ENCODE measurements around the gene SHMT2. TPM values are rescaled to one million over a fixed set of nuclear protein-coding genes. Genes with fewer than 3 reads are reported as not detected.

The SHMT2 gene
- total RNA-seq, 1 donor from 2014 or later: 162 TPM

DNA sequence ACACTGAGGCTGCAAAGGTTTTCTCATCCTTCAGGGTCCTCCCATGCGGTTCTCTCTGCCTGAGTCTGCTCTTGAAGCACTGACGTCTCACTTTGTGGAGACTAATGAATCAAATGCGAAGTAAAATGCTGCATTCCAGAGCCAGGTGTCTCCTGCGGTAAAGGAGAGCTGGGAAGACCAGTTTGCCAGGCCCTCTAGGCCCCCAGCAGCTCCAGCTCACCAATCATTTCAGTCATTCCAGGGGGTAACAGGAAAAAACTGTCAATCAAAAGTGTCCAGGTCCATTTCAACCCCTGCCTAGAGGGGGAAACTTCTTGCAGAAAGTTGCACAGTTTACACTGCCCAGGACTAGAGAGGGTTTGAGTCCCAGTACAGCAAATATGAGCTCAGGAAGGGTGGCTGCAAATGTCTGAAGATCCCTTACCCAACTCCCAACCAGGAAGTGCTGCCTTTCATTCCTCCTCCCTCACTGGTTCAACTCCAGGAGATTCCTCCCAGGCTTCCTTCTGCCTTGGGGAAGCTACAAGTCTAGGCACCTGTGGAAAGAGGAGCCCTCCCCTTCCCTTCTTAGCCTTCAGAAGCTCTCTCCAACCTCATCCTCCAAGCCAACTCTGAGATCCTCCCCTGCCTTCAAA is 15.6 kb upstream of the SHMT2 start:
- no peak overlapping the region for H3K4me3 Mint-ChIP-seq (ENCODE audit: low read depth)
- DNase-seq (ENCODE audit: low spot score, unreplicated experiment): no peak
- peaks cover 46% of the 10 kb centered on the region for H3K27me3 Mint-ChIP-seq
- H3K9me3 Mint-ChIP-seq (ENCODE audit: low read depth): no peaks in the 10 kb centered on the region
- H3K36me3 Mint-ChIP-seq (ENCODE audit: insufficient read depth): peaks cover 6% of the 10 kb centered on the region
- peak overlapping the region; percentile 86 for H3K27ac Mint-ChIP-seq
- TF ChIP-seq, protein P1, sequence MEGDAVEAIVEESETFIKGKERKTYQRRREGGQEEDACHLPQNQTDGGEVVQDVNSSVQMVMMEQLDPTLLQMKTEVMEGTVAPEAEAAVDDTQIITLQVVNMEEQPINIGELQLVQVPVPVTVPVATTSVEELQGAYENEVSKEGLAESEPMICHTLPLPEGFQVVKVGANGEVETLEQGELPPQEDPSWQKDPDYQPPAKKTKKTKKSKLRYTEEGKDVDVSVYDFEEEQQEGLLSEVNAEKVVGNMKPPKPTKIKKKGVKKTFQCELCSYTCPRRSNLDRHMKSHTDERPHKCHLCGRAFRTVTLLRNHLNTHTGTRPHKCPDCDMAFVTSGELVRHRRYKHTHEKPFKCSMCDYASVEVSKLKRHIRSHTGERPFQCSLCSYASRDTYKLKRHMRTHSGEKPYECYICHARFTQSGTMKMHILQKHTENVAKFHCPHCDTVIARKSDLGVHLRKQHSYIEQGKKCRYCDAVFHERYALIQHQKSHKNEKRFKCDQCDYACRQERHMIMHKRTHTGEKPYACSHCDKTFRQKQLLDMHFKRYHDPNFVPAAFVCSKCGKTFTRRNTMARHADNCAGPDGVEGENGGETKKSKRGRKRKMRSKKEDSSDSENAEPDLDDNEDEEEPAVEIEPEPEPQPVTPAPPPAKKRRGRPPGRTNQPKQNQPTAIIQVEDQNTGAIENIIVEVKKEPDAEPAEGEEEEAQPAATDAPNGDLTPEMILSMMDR (IDR thresholded peaks at IDR 0.05; ENCODE audit: unreplicated experiment): no peak
- peaks cover 29% of the 10 kb centered on the region for H3K4me1 Mint-ChIP-seq (ENCODE audit: low read depth)

DNA sequence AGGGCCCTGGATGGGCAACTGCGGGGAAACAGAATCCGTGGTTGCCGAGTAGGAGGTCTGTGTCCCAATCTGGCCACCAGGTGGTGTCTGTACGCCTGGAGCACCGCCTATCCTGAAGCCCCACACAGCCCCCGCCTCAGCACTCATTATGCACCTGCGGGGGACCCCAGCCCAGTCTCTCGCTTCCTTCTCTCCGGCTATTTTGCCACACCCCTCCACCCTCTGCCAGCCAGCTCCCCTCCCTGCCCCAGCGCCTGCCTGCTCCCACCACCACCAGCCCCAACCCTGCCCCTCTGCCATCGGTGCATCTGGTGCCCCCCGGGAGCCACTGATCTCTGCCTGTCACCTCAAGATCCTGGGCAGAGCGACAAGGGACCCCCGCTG is 15.1 kb upstream of the SHMT2 start:
- peaks cover 32% of the 10 kb centered on the region for H3K4me1 Mint-ChIP-seq (ENCODE audit: low read depth)
- peak; percentile 55 for DNase-seq (ENCODE audit: low spot score, unreplicated experiment)

DNA sequence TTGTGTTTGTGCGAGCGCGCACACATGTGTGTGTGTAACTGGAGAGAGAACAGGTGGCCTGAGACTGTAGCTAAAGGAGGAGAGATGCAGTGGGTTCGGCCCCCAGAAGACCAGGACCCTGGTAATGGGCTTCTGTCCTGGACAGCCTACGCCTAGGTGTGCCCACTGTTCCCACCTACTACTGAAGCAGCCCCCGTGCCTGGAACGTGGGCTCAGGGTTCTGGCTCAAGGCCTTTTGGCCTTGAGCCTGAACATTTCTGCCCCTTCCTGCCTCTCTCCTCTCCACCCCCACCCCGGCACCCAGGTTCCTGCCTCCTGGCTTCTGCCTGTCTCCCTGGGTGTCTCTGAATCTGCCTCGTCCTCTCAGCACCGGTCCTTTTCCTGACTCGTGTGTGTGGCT is 14.4 kb upstream of the SHMT2 start:
- Mint-ChIP-seq H3K27me3 (peaks cover 57% of the 10 kb centered on the region), H3K27ac (peak overlapping the region; percentile 47), H3K4me3 (ENCODE audit: low read depth) (no peak overlapping the region)

More for the DNA sequence above, 15.1 kb upstream of the SHMT2 start:
- Mint-ChIP-seq H3K4me3 (ENCODE audit: low read depth) (peak overlapping the region; percentile 32), H3K27me3 (peaks cover 51% of the 10 kb centered on the region), H3K36me3 (ENCODE audit: insufficient read depth) (peaks cover 4% of the 10 kb centered on the region), H3K9me3 (ENCODE audit: low read depth) (no peaks in the 10 kb centered on the region), H3K27ac (peak overlapping the region; percentile 86)
- TF ChIP-seq, protein P1 (IDR thresholded peaks at IDR 0.05; ENCODE audit: unreplicated experiment): peak; percentile 84

DNA sequence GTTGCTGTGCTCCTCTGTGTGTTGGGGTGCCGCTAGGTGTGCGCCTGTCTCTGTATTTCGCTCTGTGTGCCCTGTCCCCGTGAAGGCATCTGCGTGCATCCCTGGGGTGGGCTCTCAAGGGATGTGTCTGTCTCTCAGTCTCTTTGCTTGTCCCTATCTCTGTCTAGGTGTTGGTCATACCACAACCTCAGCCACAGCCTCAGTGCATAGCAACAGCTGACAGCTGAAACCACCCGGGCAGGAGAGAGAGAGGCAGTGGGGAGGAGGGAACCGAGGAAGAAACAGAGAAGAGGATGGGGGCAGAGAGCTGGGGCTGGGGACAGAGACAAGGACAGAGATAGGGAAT is 13.9 kb upstream of the SHMT2 start:
- Mint-ChIP-seq H3K4me3 (ENCODE audit: low read depth) (peak overlapping the region; percentile 9), H3K27me3 (peaks cover 60% of the 10 kb centered on the region), H3K36me3 (ENCODE audit: insufficient read depth) (peaks cover 2% of the 10 kb centered on the region), H3K9me3 (ENCODE audit: low read depth) (no peaks in the 10 kb centered on the region), H3K4me1 (ENCODE audit: low read depth) (peaks cover 38% of the 10 kb centered on the region), H3K27ac (peak overlapping the region; percentile 47)
- DNase-seq (ENCODE audit: low spot score, unreplicated experiment): no peak
- TF ChIP-seq, protein P1 (IDR thresholded peaks at IDR 0.05; ENCODE audit: unreplicated experiment): no peak

More for the DNA sequence above, 14.4 kb upstream of the SHMT2 start:
- Mint-ChIP-seq H3K36me3 (ENCODE audit: insufficient read depth) (peaks cover 2% of the 10 kb centered on the region), H3K9me3 (ENCODE audit: low read depth) (no peaks in the 10 kb centered on the region), H3K4me1 (ENCODE audit: low read depth) (peaks cover 37% of the 10 kb centered on the region)
- TF ChIP-seq, protein P1 (IDR thresholded peaks at IDR 0.05; ENCODE audit: unreplicated experiment): no peak
- DNase-seq (ENCODE audit: low spot score, unreplicated experiment): no peak

DNA sequence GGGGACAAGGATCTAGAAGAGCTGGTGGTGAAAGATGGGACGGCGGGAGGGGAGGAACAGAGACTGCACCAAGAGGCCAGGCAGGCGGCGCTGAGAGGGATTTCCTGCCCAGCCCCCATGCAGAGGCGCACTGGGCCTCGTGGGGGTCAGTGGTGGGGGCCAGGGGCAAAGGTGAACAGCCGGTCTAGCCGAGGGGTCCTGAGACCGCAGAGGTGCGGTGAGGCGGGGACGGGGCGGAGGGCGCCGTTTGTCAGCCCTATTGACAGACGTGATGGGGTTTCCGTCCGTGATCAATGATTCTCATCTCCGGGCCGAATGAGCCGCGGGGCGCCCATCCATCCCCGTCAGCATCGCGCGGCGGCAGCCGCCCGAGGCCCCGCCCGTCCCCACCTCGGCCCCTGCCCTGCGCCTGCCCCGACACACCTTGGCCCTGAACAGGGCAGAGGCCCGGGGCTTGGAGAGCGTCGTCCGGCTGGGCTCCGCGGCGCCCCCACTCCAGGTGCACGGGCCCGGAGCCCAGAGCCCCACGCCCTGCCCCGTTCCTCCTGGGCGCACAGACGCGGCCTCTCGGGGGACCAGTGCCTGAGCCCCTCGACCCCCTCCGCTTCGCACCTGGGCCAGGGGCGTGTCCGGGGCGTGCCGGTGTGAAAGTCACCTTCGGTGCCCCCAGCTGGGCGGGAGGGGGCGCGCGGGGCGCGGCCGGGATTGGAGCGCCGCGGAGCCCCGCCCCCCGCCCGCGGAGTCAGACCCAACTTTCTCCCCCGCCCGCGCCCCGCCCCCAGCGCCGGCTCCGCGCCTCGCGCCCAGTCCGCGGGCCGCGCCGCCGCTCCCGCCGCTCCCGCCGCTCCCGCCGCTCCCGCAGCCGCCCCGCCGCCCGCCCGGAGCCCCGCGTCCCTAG is 13.2 kb upstream of the SHMT2 start, which contains the start of gene NXPH4:
Gene NXPH4, plus strand, starts transcription at position 781 of the 898 bp plus-strand sequence. CDS start 176 bp downstream, outside the sequence.
- TF ChIP-seq, protein P1 (IDR thresholded peaks at IDR 0.05; ENCODE audit: unreplicated experiment): no peak

More for the DNA sequence above, 13.2 kb upstream of the SHMT2 start, which contains the start of gene NXPH4:
- Mint-ChIP-seq H3K36me3 (ENCODE audit: insufficient read depth) (peaks cover 2% of the 10 kb centered on the region), H3K27me3 (peaks cover 66% of the 10 kb centered on the region), H3K27ac (peak within 1 kb of the TSS; percentile 91), H3K4me1 (ENCODE audit: low read depth) (peaks cover 40% of the 10 kb centered on the region), H3K9me3 (ENCODE audit: low read depth) (no peaks in the 10 kb centered on the region), H3K4me3 (ENCODE audit: low read depth) (peak within 1 kb of the TSS; percentile 70)
- no peak for DNase-seq (ENCODE audit: low spot score, unreplicated experiment)
